ENCODE data around the gene KCNIP1.

KCNIP1 gene

DNA sequence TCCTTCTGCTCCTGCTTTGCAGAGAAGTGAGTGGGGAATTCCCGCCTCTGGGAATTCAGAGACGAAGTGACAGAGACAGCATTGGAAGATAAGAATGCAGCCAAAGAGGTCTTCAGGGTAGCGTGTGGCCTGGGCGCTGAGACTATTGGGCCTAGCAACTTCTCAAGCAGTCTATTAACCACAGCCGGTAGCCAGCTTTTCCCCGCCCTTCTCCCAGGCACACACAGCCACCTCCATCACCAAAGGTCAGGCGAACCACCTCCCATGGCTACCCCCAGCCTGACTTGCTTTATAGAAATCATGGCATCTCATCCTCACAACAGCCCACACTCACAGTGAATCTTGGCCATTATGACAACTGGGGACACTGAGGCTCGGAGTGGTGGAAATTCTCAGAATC is 124.2 kb downstream of the KCNIP1 start:
- H3K23ac ChIP-seq (ENCODE audit: low read length in 2 of 2): no peak overlapping the region
- WGBS: 85% methylated on average over 8 of the region's 8 CpGs
- H4K91ac ChIP-seq (ENCODE audit: low read length): no peak overlapping the region

GRCh38 chr5:170628691-170629565 is 125.1 kb downstream of the KCNIP1 start:
- H3K36me3 ChIP-seq (ENCODE audit: control insufficient read depth in 1 of 2, insufficient read depth in 2 of 2, low read depth in 1 of 2, low read length in 2 of 2): peaks cover 0 to 34% of the 10 kb centered on the region in 2 experiments
- no peak overlapping the region for H3K4me2 ChIP-seq (ENCODE audit: low read length, poor library complexity, severe bottlenecking)
- H3K4me3 ChIP-seq (ENCODE audit: insufficient read depth in 1 of 2, low read depth in 1 of 2, low read length in 2 of 2): no peak overlapping the region
- no peak overlapping the region for H4K91ac ChIP-seq (ENCODE audit: low read length)
- no peak overlapping the region for H3K23ac ChIP-seq (ENCODE audit: low read length in 2 of 2)
- H3K14ac ChIP-seq (ENCODE audit: low read length in 2 of 2): no peak overlapping the region
- H2BK15ac ChIP-seq (ENCODE audit: low read depth, poor library complexity, severe bottlenecking): no peak overlapping the region
- no peak overlapping the region for H2BK12ac ChIP-seq (ENCODE audit: low read length in 2 of 2)
- no peak overlapping the region for H3K27ac ChIP-seq (ENCODE audit: low read length, poor library complexity, severe bottlenecking)
- H3K4me1 ChIP-seq (ENCODE audit: control insufficient read depth, insufficient read depth, low read depth, low read length): peaks cover 21% of the 10 kb centered on the region
- H3K9ac ChIP-seq (ENCODE audit: low read length): no peak overlapping the region
- H3K9me3 ChIP-seq (ENCODE audit: control insufficient read depth, low read length): no peaks in the 10 kb centered on the region
- H4K8ac ChIP-seq (ENCODE audit: low read length): no peak overlapping the region
- no peak overlapping the region for H2AK5ac ChIP-seq (ENCODE audit: low read length, severe bottlenecking)
- H2BK5ac ChIP-seq (ENCODE audit: low read depth, low read length, poor library complexity, severe bottlenecking): no peak overlapping the region
- H2AFZ ChIP-seq (ENCODE audit: low read depth, low read length): no peak overlapping the region
- peaks cover 6% of the 10 kb centered on the region for H3K79me1 ChIP-seq (replicated peaks; ENCODE audit: low read length, poor library complexity, severe bottlenecking)
- peaks cover 0 to 64% of the 10 kb centered on the region in 2 experiments for H3K27me3 ChIP-seq (ENCODE audit: control insufficient read depth in 1 of 2, insufficient read depth in 1 of 2, low read length in 2 of 2)
- H3K4ac ChIP-seq (ENCODE audit: low read depth in 1 of 2, low read length in 2 of 2): no peak overlapping the region
- no peak for DNase-seq
- no peak overlapping the region for H2BK120ac ChIP-seq (ENCODE audit: low read depth, low read length)
- WGBS: 83% methylated on average over 19 of the region's 19 CpGs
- H3K18ac ChIP-seq (ENCODE audit: low read depth in 1 of 2, low read length in 2 of 2): no peak overlapping the region

More for the DNA sequence above, 124.2 kb downstream of the KCNIP1 start:
- Histone ChIP-seq H3K36me3 (ENCODE audit: control insufficient read depth in 1 of 2, insufficient read depth in 2 of 2, low read depth in 1 of 2, low read length in 2 of 2) (peaks cover 0 to 37% of the 10 kb centered on the region in 2 experiments), H3K4me1 (ENCODE audit: control insufficient read depth, insufficient read depth, low read depth, low read length) (peaks cover 17% of the 10 kb centered on the region), H3K4me3 (ENCODE audit: insufficient read depth in 1 of 2, low read depth in 1 of 2, low read length in 2 of 2) (no peak overlapping the region), H3K27ac (ENCODE audit: low read length, poor library complexity, severe bottlenecking) (no peak overlapping the region), H2BK12ac (ENCODE audit: low read length in 2 of 2) (no peak overlapping the region), H2BK5ac (ENCODE audit: low read depth, low read length, poor library complexity, severe bottlenecking) (no peak overlapping the region), H2AFZ (ENCODE audit: low read depth, low read length) (no peak overlapping the region), H3K4ac (ENCODE audit: low read depth in 1 of 2, low read length in 2 of 2) (no peak overlapping the region), H3K9ac (ENCODE audit: low read length) (no peak overlapping the region), H3K27me3 (ENCODE audit: control insufficient read depth in 1 of 2, insufficient read depth in 1 of 2, low read length in 2 of 2) (peaks cover 0 to 65% of the 10 kb centered on the region in 2 experiments), H2BK120ac (ENCODE audit: low read depth, low read length) (no peak overlapping the region), H3K79me1 (replicated peaks; ENCODE audit: low read length, poor library complexity, severe bottlenecking) (peaks cover 8% of the 10 kb centered on the region), H3K9me3 (ENCODE audit: control insufficient read depth, low read length) (no peaks in the 10 kb centered on the region), H3K4me2 (ENCODE audit: low read length, poor library complexity, severe bottlenecking) (no peak overlapping the region), H3K14ac (ENCODE audit: low read length in 2 of 2) (peak overlapping the region in 1 of 2 experiments; percentile 50), H3K18ac (ENCODE audit: low read depth in 1 of 2, low read length in 2 of 2) (no peak overlapping the region), H2BK15ac (ENCODE audit: low read depth, poor library complexity, severe bottlenecking) (no peak overlapping the region), H2AK5ac (ENCODE audit: low read length, severe bottlenecking) (no peak overlapping the region), H4K8ac (ENCODE audit: low read length) (no peak overlapping the region)
- no peak for DNase-seq

GRCh38 chr5:170629566-170630175 is 125.9 kb downstream of the KCNIP1 start:
- Histone ChIP-seq H2BK120ac (ENCODE audit: low read depth, low read length) (no peak overlapping the region), H3K27me3 (ENCODE audit: control insufficient read depth in 1 of 2, insufficient read depth in 1 of 2, low read length in 2 of 2) (peaks cover 0 to 59% of the 10 kb centered on the region in 2 experiments), H4K8ac (ENCODE audit: low read length) (no peak overlapping the region), H2BK5ac (ENCODE audit: low read depth, low read length, poor library complexity, severe bottlenecking) (no peak overlapping the region), H3K4me1 (ENCODE audit: control insufficient read depth, insufficient read depth, low read depth, low read length) (peaks cover 21% of the 10 kb centered on the region), H3K4me3 (ENCODE audit: insufficient read depth in 1 of 2, low read depth in 1 of 2, low read length in 2 of 2) (no peak overlapping the region), H3K27ac (ENCODE audit: low read length, poor library complexity, severe bottlenecking) (no peak overlapping the region), H3K36me3 (ENCODE audit: control insufficient read depth in 1 of 2, insufficient read depth in 2 of 2, low read depth in 1 of 2, low read length in 2 of 2) (peaks cover 0 to 34% of the 10 kb centered on the region in 2 experiments), H2AFZ (ENCODE audit: low read depth, low read length) (no peak overlapping the region), H3K79me1 (replicated peaks; ENCODE audit: low read length, poor library complexity, severe bottlenecking) (peaks cover 6% of the 10 kb centered on the region), H3K18ac (ENCODE audit: low read depth in 1 of 2, low read length in 2 of 2) (no peak overlapping the region), H3K23ac (ENCODE audit: low read length in 2 of 2) (no peak overlapping the region), H2AK5ac (ENCODE audit: low read length, severe bottlenecking) (no peak overlapping the region), H3K9me3 (ENCODE audit: control insufficient read depth, low read length) (no peaks in the 10 kb centered on the region), H3K14ac (ENCODE audit: low read length in 2 of 2) (no peak overlapping the region), H3K4me2 (ENCODE audit: low read length, poor library complexity, severe bottlenecking) (no peak overlapping the region), H2BK15ac (ENCODE audit: low read depth, poor library complexity, severe bottlenecking) (no peak overlapping the region), H3K9ac (ENCODE audit: low read length) (no peak overlapping the region), H2BK12ac (ENCODE audit: low read length in 2 of 2) (no peak overlapping the region), H3K4ac (ENCODE audit: low read depth in 1 of 2, low read length in 2 of 2) (no peak overlapping the region), H4K91ac (ENCODE audit: low read length) (no peak overlapping the region)
- WGBS: 94% methylated on average over 6 of the region's 7 CpGs
- no peak for DNase-seq

- Histone ChIP-seq H3K4ac (ENCODE audit: low read depth in 1 of 2, low read length in 2 of 2) (no peak overlapping the region), H3K4me2 (ENCODE audit: low read length, poor library complexity, severe bottlenecking) (no peak overlapping the region), H3K9ac (ENCODE audit: low read length) (no peak overlapping the region), H2BK120ac (ENCODE audit: low read depth, low read length) (no peak overlapping the region), H3K9me3 (ENCODE audit: control insufficient read depth, low read length) (no peaks in the 10 kb centered on the region), H2BK5ac (ENCODE audit: low read depth, low read length, poor library complexity, severe bottlenecking) (no peak overlapping the region), H3K23ac (ENCODE audit: low read length in 2 of 2) (no peak overlapping the region), H4K91ac (ENCODE audit: low read length) (no peak overlapping the region), H3K4me3 (ENCODE audit: insufficient read depth in 1 of 2, low read depth in 1 of 2, low read length in 2 of 2) (no peak overlapping the region), H3K18ac (ENCODE audit: low read depth in 1 of 2, low read length in 2 of 2) (no peak overlapping the region), H2AFZ (ENCODE audit: low read depth, low read length) (no peak overlapping the region), H3K14ac (ENCODE audit: low read length in 2 of 2) (no peak overlapping the region), H2BK12ac (ENCODE audit: low read length in 2 of 2) (no peak overlapping the region), H2BK15ac (ENCODE audit: low read depth, poor library complexity, severe bottlenecking) (no peak overlapping the region), H3K4me1 (ENCODE audit: control insufficient read depth, insufficient read depth, low read depth, low read length) (peaks cover 21% of the 10 kb centered on the region), H3K36me3 (ENCODE audit: control insufficient read depth in 1 of 2, insufficient read depth in 2 of 2, low read depth in 1 of 2, low read length in 2 of 2) (peaks cover 0 to 28% of the 10 kb centered on the region in 2 experiments), H4K8ac (ENCODE audit: low read length) (no peak overlapping the region), H3K27ac (ENCODE audit: low read length, poor library complexity, severe bottlenecking) (no peak overlapping the region), H3K27me3 (ENCODE audit: control insufficient read depth in 1 of 2, insufficient read depth in 1 of 2, low read length in 2 of 2) (peaks cover 0 to 54% of the 10 kb centered on the region in 2 experiments), H2AK5ac (ENCODE audit: low read length, severe bottlenecking) (no peak overlapping the region), H3K79me1 (replicated peaks; ENCODE audit: low read length, poor library complexity, severe bottlenecking) (peaks cover 3% of the 10 kb centered on the region)
- no peak for DNase-seq
- WGBS: 96% methylated on average over 8 of the region's 8 CpGs
Measured at GRCh38 chr5:170630226-170630625, 126.4 kb downstream of the KCNIP1 start.
